ENCODE data around the gene AKT2. TPM values are rescaled to one million over a fixed set of nuclear protein-coding genes. Genes with fewer than 3 reads are reported as not detected.
A peak's percentile ranks its signal among the peaks of the same experiment; 100 is the strongest.

Gene AKT2
- total RNA-seq, 1 donor from 2014 or later: 103 TPM

- Histone ChIP-seq H3K9me3 (no peaks in the 10 kb centered on the region), H3K4me1 (peaks cover 19% of the 10 kb centered on the region), H3K27ac (no peak overlapping the region), H3K36me3 (peaks cover 5% of the 10 kb centered on the region), H3K4me3 (no peak overlapping the region), H3K27me3 (no peaks in the 10 kb centered on the region)
- DNase-seq: no peak
- intact Hi-C loops (cut with DNase I): no loop called here
- TF ChIP-seq, protein P1, sequence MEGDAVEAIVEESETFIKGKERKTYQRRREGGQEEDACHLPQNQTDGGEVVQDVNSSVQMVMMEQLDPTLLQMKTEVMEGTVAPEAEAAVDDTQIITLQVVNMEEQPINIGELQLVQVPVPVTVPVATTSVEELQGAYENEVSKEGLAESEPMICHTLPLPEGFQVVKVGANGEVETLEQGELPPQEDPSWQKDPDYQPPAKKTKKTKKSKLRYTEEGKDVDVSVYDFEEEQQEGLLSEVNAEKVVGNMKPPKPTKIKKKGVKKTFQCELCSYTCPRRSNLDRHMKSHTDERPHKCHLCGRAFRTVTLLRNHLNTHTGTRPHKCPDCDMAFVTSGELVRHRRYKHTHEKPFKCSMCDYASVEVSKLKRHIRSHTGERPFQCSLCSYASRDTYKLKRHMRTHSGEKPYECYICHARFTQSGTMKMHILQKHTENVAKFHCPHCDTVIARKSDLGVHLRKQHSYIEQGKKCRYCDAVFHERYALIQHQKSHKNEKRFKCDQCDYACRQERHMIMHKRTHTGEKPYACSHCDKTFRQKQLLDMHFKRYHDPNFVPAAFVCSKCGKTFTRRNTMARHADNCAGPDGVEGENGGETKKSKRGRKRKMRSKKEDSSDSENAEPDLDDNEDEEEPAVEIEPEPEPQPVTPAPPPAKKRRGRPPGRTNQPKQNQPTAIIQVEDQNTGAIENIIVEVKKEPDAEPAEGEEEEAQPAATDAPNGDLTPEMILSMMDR (IDR thresholded peaks at IDR 0.05): no peak
- ATAC-seq: no peak
These were observed 12.9 kb downstream of the AKT2 start for GRCh38 chr19:40272261-40272660.

- Histone ChIP-seq H3K4me3 (no peak overlapping the region), H3K36me3 (peaks cover 5% of the 10 kb centered on the region), H3K4me1 (peaks cover 19% of the 10 kb centered on the region), H3K27me3 (no peaks in the 10 kb centered on the region), H3K9me3 (no peaks in the 10 kb centered on the region), H3K27ac (no peak overlapping the region)
- no peak for ATAC-seq
- intact Hi-C loops (cut with DNase I): no loop called here
- DNase-seq: no peak
- TF ChIP-seq, protein P1 (IDR thresholded peaks at IDR 0.05): no peak
These were observed 13.4 kb downstream of the AKT2 start for GRCh38 chr19:40271706-40272105.

DNA sequence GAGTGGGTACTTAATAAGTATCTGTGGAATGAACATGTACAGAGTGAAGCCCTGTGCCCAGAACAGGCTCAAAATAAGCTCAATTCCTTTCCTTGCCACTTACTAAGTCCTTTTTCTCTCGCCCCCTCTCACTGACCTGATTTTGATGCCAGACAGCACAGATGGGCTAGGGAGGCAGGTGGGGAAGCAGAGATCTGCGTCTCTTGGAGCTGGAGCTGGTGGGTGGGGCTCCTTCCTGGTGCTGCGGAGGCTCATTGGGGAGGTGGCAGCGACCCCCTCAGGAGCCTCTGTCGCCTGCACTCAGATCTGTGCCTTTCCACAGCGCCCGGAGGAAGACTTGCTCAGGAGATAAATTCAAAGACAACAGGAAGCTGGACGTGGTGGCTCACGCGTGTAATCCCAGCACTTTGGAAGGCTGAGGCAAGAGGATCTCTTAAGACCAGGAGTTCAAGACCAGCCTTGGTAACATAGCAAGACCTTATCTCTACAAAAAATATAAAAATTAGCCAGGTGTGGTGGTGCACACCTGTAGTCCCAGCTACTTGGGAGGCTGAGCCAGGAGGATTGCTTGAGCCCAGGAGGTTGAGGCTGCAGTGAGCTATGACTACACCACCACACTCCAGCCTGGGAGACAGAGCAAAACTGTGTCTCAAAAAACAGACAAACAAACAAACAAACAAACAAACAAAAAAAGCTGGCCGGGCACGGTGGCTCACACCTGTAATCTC is 14.6 kb downstream of the AKT2 start:
- no peak overlapping the region for H3K27ac ChIP-seq
- peaks cover 5% of the 10 kb centered on the region for H3K36me3 ChIP-seq
- no peaks in the 10 kb centered on the region for H3K27me3 ChIP-seq
- TF ChIP-seq, protein P1 (IDR thresholded peaks at IDR 0.05): peak; percentile 12
- ATAC-seq: no peak
- intact Hi-C loops (cut with DNase I): no loop called here
- DNase-seq: no peak
- no peak overlapping the region for H3K4me3 ChIP-seq
- H3K9me3 ChIP-seq: no peaks in the 10 kb centered on the region
- H3K4me1 ChIP-seq: peaks cover 19% of the 10 kb centered on the region

- intact Hi-C loops (cut with DNase I): no loop called here
- H3K4me1 ChIP-seq: peaks cover 8% of the 10 kb centered on the region
- H3K4me3 ChIP-seq: no peak overlapping the region
- TF ChIP-seq, protein P1 (IDR thresholded peaks at IDR 0.05): no peak
- H3K27me3 ChIP-seq: no peaks in the 10 kb centered on the region
- DNase-seq: no peak
- no peak overlapping the region for H3K27ac ChIP-seq
- ATAC-seq: no peak
- no peaks in the 10 kb centered on the region for H3K9me3 ChIP-seq
- H3K36me3 ChIP-seq: peaks cover 12% of the 10 kb centered on the region
These were observed 15.8 kb downstream of the AKT2 start for GRCh38 chr19:40269216-40269940.

DNA sequence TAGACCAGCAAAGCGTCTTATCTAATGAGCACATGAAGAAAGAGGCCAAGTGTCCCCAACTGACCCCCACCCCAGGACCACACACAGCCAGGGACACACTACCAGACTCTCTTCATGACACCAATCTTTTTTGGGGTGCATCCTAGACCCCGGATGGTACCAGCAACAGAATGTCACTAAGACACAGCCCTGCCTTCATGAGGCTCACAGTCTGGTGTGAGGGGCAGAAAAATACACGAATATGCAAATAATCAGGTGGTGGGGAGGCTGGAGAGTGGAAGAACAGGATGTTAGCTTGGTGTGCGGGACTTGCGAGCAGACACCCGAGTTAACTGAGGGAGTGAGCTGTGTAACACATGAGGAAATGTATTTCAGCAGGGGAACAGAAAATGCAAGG is 17.5 kb downstream of the AKT2 start:
- no peak overlapping the region for H3K4me3 ChIP-seq
- DNase-seq: no peak
- H3K27me3 ChIP-seq: no peaks in the 10 kb centered on the region
- ATAC-seq: no peak
- no peak overlapping the region for H3K27ac ChIP-seq
- TF ChIP-seq, protein P1 (IDR thresholded peaks at IDR 0.05): no peak
- no peaks in the 10 kb centered on the region for H3K4me1 ChIP-seq
- intact Hi-C loops (cut with DNase I): no loop called here
- no peaks in the 10 kb centered on the region for H3K9me3 ChIP-seq
- H3K36me3 ChIP-seq: peaks cover 25% of the 10 kb centered on the region
